GM08714 (cell line): ENCODE results near the gene FADS2.

ENCODE experiments used
- H3K4me3 ChIP-seq: fragments of 200-500 bp; sonication (Bioruptor generic); 2 replicates; pipeline ENCODE4 v1.5.1; 2014; ENCODE audit warnings: mild to moderate bottlenecking, low read length, inconsistent platforms
- ZNF274 ChIP-seq: IDR thresholded peaks from 2 replicates; pipeline ENCODE4 v1.6.1; 2012; ENCODE audit warnings: mild to moderate bottlenecking, low read depth, low read length

The FADS2 gene

DNA sequence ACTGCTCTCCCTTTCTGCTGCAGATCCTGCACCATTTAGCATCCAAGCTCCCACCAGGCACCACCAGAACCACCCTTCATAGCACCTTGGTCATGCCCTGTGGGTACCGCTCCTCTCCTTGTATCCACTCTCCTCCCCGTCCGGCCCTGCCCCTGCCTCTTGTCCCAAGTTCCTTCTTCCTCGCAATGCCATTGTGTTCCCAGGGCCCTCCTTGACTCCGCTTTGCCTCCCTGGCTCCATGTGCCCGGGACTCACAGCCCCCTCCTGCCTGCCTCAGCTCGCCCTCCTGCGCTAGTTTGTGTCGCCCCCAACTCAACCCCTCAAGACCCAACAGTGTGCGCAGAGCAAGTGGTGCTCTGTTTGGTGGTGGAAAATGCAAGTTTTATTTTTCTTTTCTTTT is 10.8 kb downstream of the FADS2 start:
- no peak for TF ChIP-seq ZNF274
- no peak overlapping the region for H3K4me3 ChIP-seq

DNA sequence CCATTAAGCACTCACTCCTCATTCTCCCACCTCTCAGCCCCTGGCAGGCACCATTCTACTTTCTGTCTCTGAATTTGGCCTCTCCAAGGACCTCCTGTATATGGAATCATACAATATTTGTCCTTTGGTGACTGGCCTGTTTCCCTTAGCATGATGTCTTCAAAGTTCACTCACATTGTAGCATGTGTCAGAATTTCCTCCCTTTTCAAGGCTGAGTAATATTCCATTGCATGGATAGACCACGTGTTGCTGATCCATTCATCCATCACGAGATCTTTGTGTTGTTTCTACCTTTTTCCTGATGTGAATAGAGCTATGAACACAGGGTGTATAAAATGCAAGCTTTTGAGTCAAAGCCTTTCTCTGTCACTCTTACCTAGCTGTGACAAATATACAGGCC is 11.6 kb downstream of the FADS2 start:
- no peak overlapping the region for H3K4me3 ChIP-seq
- TF ChIP-seq ZNF274: no peak

DNA sequence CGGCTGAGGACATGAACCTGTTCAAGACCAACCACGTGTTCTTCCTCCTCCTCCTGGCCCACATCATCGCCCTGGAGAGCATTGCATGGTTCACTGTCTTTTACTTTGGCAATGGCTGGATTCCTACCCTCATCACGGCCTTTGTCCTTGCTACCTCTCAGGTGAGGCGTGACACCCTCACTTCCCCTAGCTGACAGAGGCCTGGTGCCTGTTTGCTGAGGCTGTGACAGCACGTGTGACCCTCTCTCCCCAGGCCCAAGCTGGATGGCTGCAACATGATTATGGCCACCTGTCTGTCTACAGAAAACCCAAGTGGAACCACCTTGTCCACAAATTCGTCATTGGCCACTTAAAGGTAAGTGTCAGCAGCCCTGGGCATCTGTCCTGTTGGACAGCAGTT is 12.3 kb downstream of the FADS2 start:
- TF ChIP-seq ZNF274: no peak

DNA sequence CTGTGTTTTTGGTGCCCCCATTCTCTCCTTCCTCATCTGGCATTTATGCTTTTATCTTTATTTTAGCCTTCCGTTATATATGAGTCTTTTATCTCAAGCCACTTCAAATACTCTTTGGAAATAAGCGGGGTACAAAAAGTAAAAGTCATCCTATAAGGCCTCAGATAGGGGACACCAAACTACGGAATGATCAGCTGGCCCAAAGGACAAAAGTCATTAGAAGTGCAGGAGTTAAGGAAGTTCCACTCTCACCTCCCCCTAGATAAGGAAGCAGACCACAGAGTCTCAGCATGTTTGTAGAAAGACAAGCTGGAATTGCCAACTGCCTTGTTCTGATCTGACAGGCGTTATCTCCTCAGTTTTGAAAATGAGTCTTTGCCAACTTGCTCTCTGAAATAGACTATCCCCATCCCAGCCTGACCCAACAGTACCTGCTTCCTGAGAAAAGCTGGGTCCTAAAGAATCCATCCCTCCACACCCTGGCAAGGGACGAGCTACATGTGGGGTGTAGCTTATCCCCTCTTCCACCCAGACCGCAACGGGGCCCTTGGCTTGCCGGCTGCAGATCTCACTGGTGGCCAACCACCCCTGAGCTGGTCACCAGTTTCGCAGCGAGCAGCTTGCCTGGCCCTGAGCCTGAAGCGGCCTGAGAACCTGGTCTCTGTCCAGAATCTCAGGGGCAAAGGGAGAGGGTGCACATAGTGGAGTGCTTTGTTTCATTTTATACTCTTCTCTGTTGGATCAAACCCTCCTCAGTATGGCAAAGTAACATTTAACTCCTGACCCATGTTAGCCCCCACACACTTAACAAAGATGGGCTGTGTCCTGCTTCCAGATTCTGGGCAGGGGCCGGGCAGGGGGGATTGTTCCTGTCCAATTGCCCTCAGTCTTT is 13.8 kb downstream of the FADS2 start:
- no peak for TF ChIP-seq ZNF274
- no peak overlapping the region for H3K4me3 ChIP-seq

More for the DNA sequence above, 12.3 kb downstream of the FADS2 start:
- H3K4me3 ChIP-seq: no peak overlapping the region

DNA sequence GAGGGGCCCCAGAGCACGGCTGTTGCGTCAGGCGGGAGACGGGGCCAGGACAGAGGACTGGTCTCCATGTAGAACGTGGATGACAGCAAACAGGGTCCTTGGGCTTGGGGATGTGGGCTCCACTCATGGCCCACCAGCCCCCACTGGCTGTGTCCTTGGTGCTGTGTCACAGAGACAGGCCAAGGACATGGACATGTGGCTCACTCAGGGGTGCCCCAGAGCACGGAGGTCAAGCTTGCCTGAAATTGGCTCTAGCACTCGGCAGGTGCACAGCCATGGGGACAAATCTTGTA is 14.4 kb downstream of the FADS2 start:
- no peak for TF ChIP-seq ZNF274
- no peak overlapping the region for H3K4me3 ChIP-seq

DNA sequence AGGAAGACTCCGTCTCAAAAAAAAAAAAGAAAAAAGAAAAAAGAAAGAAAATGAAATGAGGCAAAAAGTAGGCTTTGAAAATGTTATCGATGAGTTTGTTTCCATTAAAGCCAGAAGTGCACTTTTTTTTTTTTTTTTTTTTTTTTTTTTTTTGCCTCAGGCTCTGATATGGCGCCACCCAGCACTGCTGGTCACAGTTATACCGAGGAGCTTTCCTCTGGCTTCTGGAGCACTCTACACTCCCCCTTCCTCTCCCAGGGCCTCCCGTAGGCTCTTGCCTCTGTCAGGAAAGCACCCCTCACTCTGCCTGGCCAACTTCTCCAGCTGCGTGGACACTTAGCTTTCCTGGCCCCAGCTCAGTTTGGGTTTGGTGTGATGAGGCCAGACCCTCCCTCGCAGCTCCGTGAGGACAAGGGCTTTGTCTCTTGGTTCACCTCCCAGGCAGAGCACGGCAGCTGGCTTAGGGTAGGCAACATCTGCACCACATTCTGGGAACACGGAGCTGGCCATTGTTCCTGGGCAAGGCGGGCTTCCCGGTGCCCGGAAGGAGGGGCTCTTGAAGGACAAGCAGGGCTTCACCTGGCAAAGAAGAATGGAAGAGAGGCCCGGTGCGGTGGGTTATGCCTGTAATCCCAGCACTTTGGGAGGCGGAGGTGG is 16.9 kb downstream of the FADS2 start:
- H3K4me3 ChIP-seq: no peak overlapping the region
- no peak for TF ChIP-seq ZNF274

DNA sequence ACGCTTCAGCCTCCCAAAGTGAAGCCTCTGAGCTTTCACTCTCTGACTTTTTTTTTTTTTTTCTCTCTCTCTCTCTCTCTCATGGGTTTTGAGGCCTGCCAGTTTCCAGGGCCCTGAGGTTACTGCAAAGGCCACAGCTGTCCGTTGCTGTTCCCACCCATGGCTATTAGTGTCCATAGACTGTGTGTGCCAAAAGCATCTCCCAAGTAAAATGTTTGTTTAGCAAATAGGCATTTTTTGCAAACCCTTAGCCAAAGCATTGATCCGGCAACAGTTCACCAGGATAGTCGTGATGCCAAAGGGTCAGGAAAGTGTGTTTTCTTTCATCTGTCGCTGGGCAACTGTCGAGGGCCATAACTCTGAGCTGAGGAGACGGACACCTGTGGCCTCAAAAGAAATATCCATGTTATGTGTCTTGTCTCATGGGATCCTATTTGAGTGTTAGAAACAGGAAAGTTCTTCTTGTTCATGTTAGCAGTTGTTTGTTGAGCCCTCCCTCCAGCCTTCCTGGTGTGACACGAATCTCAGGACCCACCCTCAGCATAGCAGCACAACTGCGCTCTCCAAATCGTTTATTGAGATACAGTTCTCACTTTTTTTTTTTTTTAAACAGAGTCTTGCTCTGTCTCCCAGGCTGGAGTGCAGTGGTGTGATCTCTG is 18.4 kb downstream of the FADS2 start:
- no peak overlapping the region for H3K4me3 ChIP-seq
- no peak for TF ChIP-seq ZNF274

DNA sequence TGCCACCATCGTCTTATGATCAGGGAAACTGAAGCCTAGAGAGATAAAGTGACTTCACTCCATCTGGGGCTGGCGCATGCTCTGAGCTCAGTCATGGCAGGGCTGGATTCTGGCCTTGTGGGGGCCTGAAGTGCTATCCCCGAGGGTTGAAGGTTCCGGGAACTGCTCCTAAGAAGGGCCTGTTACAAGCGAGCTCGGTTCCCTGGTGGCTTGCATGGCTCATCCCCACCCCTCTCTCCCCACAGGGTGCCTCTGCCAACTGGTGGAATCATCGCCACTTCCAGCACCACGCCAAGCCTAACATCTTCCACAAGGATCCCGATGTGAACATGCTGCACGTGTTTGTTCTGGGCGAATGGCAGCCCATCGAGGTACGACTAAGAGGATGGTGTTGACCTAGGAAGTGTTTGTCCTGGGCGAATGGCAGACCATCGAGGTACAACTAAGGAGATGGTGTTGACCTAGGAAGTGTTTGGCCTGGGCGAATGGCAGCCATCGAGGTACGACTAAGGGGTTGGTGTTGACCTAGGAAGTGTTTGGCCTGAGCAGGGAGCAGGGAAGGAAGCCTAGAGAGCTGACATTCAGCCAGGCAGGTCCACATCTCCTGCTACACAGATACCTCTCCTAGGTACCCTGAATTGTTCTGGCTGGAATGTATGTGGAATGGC is 19.9 kb downstream of the FADS2 start:
- H3K4me3 ChIP-seq: no peak overlapping the region
- TF ChIP-seq ZNF274: no peak

DNA sequence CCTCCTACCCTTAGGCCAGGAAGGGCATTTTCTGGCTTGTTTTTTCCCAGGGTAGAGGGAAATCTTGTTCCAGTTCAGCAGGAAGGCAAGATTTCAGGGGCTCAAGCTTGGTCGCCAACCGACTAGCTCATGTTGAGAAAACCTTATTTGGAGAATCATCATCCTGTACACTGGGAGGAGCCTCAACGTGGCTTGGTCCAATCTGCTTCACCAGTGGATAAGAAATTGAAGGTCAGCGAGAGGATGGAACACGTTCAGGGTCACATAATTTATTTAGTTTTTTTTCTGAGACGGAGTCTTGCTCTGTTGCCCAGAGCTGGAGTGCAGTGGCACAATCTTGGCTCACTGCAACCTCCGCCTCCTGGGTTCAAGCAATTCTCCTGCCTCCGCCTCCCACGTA is 20.5 kb downstream of the FADS2 start:
- no peak for TF ChIP-seq ZNF274
- no peak overlapping the region for H3K4me3 ChIP-seq

DNA sequence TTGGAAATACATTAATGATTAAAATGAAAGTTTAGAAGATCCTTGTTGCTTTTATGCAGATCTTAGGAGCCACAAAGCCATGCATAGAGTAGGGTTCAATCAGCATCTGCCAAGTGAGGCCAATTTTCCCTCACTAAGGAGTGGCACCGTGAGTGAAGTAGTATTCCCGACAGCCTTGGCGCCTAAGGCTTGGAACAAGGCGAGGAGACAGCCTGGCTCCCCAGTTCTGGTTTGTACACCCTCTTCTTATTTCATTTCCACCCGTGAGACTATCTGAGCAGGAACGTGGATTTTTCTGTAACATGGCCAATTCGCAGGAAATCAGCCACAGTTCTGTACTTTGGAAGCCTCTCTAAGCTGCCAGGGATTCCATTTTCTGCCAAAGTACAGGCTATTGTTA is 22.6 kb downstream of the FADS2 start:
- TF ChIP-seq ZNF274: no peak
- no peak overlapping the region for H3K4me3 ChIP-seq

DNA sequence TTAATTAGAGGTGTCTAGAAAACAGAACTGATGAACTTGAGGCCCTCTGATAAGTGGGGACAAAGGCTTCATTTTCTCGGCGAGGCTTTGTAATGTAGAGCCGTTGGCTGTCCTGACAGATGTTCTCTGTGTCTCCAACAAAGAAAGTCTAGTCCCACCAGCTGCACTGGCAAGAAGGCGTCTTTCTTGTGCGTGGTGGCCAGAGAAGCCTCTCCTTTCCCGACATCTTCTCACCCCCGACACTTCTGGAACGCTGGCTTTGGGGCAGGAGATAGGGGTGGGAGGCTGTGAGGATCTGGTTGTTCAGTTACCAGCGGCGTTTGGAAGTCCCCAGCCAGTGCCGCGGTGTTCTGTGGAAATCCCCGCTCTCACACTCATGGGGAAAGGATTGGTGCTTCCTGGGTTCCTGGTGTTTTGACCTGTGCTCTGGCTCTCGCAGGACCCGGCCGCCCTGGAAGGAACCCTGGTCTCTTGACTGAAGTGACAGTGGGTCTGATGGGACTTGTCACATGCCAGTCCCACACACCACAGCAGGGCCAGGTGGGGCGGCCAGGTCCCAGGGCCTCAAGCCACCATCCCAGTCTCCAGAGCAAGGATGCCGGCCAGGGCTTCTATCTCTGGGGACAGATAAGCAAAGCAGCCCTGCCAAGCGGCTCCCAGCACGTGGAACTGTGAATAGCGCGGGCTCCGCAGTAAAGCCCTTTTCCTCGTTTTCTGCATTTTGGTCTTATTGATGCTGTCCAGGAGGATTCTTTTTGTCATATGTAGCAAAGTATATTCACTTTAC is 23.2 kb downstream of the FADS2 start:
- TF ChIP-seq ZNF274: no peak
- no peak overlapping the region for H3K4me3 ChIP-seq

DNA sequence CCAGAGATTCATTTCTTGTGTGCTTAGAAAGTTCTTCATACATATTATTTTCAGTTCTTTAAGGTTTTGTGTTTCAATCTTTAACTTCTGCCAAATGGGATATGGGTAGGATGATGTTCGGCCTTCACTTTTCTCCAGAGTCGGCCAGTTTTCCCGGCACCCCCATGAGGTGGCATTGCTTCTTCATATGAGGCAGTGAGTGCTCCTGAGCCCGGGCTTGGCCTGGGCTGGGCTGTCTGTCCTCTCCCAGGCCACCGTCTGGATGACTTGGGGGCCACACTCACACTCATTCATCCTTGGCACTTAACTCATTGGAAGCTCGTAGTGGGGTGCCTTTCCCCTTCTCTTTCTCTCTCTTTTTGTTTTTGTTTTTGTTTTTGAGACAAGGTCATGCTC is 23.8 kb downstream of the FADS2 start:
- TF ChIP-seq ZNF274: no peak
- no peak overlapping the region for H3K4me3 ChIP-seq

DNA sequence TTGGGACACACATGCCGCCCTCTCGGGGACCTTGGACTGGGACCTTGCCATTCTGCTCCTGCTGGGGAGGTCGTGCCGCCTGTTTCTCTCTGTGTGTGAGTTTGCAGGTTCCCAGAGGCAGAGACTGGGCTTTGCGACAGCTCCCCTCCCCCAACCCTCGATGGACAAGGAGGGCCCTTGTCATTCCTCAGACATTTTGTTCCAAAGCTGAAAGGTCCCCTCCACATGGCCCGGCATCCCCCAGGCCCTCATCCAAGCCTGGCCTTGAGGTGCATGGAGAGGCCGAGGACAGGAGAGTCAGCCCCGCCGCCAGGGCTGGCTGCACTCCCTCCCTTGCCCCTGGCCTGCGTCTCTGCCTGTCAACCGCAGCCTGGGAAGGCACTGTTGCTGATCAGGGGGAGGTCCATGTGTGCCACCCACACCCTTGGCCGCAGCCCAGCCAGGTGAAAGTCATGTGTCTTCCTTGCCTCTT is 25.6 kb downstream of the FADS2 start:
- TF ChIP-seq ZNF274: no peak
- no peak overlapping the region for H3K4me3 ChIP-seq

DNA sequence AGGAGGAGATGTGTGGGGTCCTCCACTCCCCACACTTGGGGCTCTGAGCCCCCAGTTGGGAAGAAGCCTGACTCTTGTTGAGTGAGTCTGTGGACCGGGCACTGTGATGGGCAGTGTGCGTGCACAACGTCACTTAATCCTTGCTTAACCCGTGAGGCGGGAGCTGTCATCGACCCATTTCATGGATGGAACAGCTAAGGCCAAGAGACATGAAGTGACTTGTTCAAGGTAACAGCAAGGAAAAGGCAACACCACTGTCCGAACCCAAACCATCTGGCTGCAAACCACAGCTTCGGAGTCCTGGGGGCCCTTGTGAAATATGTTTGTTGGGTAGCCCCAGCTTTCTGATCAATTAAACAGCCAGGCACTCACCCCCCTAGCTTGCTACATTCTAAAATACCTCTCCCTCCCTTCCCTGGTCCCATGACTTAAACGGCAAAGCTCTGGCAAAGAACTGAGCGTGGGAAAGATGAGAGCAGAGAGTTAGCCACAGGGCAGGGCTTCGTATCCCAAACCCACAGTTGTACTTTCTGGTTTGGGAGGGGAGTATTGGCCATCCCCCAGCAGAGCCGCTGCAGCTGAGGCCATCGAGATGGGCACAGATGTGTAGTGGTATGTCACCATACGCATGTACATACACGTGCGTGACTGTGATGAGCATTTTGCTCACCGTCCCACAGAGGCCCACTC is 26.3 kb downstream of the FADS2 start:
- no peak overlapping the region for H3K4me3 ChIP-seq
- TF ChIP-seq ZNF274: no peak
